ENCODE measurements around the gene YTHDC1. TPM values are rescaled to one million over a fixed set of nuclear protein-coding genes. Genes with fewer than 3 reads are reported as not detected.

Gene YTHDC1
- total and polyA plus RNA-seq, 2 of the 8 experiments (the other 6 are each of a cell fraction or from before 2014, with no cell fraction given), result 25.7 to 89.5 TPM

DNA sequence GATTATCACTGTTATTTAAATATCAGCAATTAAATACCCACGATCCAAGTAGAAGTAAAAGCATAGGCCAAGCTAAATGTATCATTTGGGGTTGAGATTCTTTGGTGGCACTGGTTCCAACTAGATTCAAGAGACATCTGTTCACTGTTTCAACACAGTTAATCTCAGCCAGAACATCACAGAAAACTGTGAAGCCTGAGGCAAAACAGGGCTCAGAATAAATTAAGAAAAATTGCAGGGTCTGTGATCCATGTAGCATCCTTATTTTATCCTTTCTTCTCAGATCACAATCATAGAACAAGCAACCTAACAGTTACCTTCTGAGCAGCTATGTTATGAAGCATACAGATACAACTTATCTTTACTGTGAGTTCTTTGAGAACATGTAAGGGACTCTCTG, 23.7 kb downstream of the YTHDC1 start (continued):
- TF ChIP-seq, protein P1, sequence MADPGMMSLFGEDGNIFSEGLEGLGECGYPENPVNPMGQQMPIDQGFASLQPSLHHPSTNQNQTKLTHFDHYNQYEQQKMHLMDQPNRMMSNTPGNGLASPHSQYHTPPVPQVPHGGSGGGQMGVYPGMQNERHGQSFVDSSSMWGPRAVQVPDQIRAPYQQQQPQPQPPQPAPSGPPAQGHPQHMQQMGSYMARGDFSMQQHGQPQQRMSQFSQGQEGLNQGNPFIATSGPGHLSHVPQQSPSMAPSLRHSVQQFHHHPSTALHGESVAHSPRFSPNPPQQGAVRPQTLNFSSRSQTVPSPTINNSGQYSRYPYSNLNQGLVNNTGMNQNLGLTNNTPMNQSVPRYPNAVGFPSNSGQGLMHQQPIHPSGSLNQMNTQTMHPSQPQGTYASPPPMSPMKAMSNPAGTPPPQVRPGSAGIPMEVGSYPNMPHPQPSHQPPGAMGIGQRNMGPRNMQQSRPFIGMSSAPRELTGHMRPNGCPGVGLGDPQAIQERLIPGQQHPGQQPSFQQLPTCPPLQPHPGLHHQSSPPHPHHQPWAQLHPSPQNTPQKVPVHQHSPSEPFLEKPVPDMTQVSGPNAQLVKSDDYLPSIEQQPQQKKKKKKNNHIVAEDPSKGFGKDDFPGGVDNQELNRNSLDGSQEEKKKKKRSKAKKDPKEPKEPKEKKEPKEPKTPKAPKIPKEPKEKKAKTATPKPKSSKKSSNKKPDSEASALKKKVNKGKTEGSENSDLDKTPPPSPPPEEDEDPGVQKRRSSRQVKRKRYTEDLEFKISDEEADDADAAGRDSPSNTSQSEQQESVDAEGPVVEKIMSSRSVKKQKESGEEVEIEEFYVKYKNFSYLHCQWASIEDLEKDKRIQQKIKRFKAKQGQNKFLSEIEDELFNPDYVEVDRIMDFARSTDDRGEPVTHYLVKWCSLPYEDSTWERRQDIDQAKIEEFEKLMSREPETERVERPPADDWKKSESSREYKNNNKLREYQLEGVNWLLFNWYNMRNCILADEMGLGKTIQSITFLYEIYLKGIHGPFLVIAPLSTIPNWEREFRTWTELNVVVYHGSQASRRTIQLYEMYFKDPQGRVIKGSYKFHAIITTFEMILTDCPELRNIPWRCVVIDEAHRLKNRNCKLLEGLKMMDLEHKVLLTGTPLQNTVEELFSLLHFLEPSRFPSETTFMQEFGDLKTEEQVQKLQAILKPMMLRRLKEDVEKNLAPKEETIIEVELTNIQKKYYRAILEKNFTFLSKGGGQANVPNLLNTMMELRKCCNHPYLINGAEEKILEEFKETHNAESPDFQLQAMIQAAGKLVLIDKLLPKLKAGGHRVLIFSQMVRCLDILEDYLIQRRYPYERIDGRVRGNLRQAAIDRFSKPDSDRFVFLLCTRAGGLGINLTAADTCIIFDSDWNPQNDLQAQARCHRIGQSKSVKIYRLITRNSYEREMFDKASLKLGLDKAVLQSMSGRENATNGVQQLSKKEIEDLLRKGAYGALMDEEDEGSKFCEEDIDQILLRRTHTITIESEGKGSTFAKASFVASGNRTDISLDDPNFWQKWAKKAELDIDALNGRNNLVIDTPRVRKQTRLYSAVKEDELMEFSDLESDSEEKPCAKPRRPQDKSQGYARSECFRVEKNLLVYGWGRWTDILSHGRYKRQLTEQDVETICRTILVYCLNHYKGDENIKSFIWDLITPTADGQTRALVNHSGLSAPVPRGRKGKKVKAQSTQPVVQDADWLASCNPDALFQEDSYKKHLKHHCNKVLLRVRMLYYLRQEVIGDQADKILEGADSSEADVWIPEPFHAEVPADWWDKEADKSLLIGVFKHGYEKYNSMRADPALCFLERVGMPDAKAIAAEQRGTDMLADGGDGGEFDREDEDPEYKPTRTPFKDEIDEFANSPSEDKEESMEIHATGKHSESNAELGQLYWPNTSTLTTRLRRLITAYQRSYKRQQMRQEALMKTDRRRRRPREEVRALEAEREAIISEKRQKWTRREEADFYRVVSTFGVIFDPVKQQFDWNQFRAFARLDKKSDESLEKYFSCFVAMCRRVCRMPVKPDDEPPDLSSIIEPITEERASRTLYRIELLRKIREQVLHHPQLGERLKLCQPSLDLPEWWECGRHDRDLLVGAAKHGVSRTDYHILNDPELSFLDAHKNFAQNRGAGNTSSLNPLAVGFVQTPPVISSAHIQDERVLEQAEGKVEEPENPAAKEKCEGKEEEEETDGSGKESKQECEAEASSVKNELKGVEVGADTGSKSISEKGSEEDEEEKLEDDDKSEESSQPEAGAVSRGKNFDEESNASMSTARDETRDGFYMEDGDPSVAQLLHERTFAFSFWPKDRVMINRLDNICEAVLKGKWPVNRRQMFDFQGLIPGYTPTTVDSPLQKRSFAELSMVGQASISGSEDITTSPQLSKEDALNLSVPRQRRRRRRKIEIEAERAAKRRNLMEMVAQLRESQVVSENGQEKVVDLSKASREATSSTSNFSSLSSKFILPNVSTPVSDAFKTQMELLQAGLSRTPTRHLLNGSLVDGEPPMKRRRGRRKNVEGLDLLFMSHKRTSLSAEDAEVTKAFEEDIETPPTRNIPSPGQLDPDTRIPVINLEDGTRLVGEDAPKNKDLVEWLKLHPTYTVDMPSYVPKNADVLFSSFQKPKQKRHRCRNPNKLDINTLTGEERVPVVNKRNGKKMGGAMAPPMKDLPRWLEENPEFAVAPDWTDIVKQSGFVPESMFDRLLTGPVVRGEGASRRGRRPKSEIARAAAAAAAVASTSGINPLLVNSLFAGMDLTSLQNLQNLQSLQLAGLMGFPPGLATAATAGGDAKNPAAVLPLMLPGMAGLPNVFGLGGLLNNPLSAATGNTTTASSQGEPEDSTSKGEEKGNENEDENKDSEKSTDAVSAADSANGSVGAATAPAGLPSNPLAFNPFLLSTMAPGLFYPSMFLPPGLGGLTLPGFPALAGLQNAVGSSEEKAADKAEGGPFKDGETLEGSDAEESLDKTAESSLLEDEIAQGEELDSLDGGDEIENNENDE (IDR thresholded peaks at IDR 0.05; ENCODE audit: insufficient replicate concordance, low read length), result no peak
- no peak for TF ChIP-seq CBX8 (IDR thresholded peaks at IDR 0.05; ENCODE audit: borderline replicate concordance, low read depth, low read length)
- TF ChIP-seq RBBP5 (IDR thresholded peaks at IDR 0.05; ENCODE audit: borderline replicate concordance, low read depth, low read length), result no peak
- TF ChIP-seq POLR2AphosphoS5 (IDR thresholded peaks at IDR 0.05; ENCODE audit: low read depth, low read length), result no peak
- no peak for TF ChIP-seq CBX5 (IDR thresholded peaks at IDR 0.05; ENCODE audit: low read depth, low read length)
- no peak for TF ChIP-seq ASH2L (IDR thresholded peaks at IDR 0.05; ENCODE audit: low read length)
- no peak for TF ChIP-seq PHF8 (conservative IDR thresholded peaks at IDR 0.05; ENCODE audit: low read depth, low read length)
- no peak for TF ChIP-seq RXRA (IDR thresholded peaks at IDR 0.05; ENCODE audit: insufficient read depth, low read depth, low read length)
- TF ChIP-seq SUZ12 (IDR thresholded peaks at IDR 0.05; ENCODE audit: low read length), result no peak

Data from H1 (cell line).